HG03280 (cell line): ENCODE data around the gene SPAG6.
"Not testable (repeated sequence)": the region's sequence is repeated elsewhere in the genome, so short reads cannot be mapped to it uniquely, and the experiment has no call there.

ENCODE experiments used
- ATAC-seq: cut with Tn5 transposase; IDR thresholded peaks from one replicate; pipeline ENCODE4 v1.9.1; 2021; ENCODE audit warnings: mild to moderate bottlenecking, moderate library complexity; ENCODE audit not compliant: unreplicated experiment

The SPAG6 gene

GRCh38 chr10:22341190-22341925, 3.9 kb upstream of the SPAG6 start:
- ATAC-seq: peak; percentile 14

GRCh38 chr10:22341926-22342196, 3.4 kb upstream of the SPAG6 start:
- no peak for ATAC-seq

GRCh38 chr10:22342421-22342820, 2.9 kb upstream of the SPAG6 start:
- ATAC-seq: no peak

- ATAC-seq: no peak
These were observed 1.6 kb upstream of the SPAG6 start for GRCh38 chr10:22343731-22344130.

GRCh38 chr10:22344249-22344648, 1.0 kb upstream of the SPAG6 start:
- ATAC-seq: no peak

GRCh38 chr10:22344781-22345300, 455 bp upstream of the SPAG6 start:
- no peak for ATAC-seq

GRCh38 chr10:22346096-22346661, 883 bp downstream of the SPAG6 start:
- ATAC-seq: no peak

GRCh38 chr10:22349755-22350154, 4.5 kb downstream of the SPAG6 start:
- ATAC-seq: no peak

GRCh38 chr10:22351131-22351703, 5.9 kb downstream of the SPAG6 start:
- ATAC-seq: no peak

GRCh38 chr10:22356324-22356873, 11.1 kb downstream of the SPAG6 start:
- ATAC-seq: no peak

GRCh38 chr10:22357770-22358169, 12.5 kb downstream of the SPAG6 start:
- not testable (repeated sequence) for ATAC-seq

- no peak for ATAC-seq
These were observed 18.0 kb downstream of the SPAG6 start for GRCh38 chr10:22363305-22363704.

GRCh38 chr10:22364407-22365140, 19.3 kb downstream of the SPAG6 start:
- no peak for ATAC-seq

GRCh38 chr10:22365233-22365632, 19.9 kb downstream of the SPAG6 start:
- peak; percentile 46 for ATAC-seq

- no peak for ATAC-seq
These were observed 20.5 kb downstream of the SPAG6 start for GRCh38 chr10:22365644-22366434.

- no peak for ATAC-seq
These were observed 21.1 kb downstream of the SPAG6 start for GRCh38 chr10:22366435-22366703.

- no peak for ATAC-seq
These were observed 21.5 kb downstream of the SPAG6 start for GRCh38 chr10:22366771-22367170.

GRCh38 chr10:22367471-22367870, 22.2 kb downstream of the SPAG6 start:
- no peak for ATAC-seq

- no peak for ATAC-seq
These were observed 23.1 kb downstream of the SPAG6 start for GRCh38 chr10:22368402-22368801.

- no peak for ATAC-seq
These were observed 23.7 kb downstream of the SPAG6 start for GRCh38 chr10:22368981-22369380.
